Calu3 (cell line): ENCODE measurements around the gene ADCY3. TPM values are rescaled to one million over a fixed set of nuclear protein-coding genes. Genes with fewer than 3 reads are reported as not detected.

Source experiments
- BruUV-seq: library from RNA; stranded (reverse); fragments of 400-500 nt; replicated peaks from 2 replicates; lab custom pipeline; 2021; lab: Mats Ljungman, UMichigan
- CTCF ChIA-PET: fragments of 300-600 bp; sonication (Branson Sonifier 250); formaldehyde crosslinking; loops from one replicate; lab custom pipeline; 2022; ENCODE audit warnings: antibody characterized with exemption; lab: Charles Lee
- DNase-seq: peaks from one replicate; pipeline ENCODE4 v3.0.0; 2022
- H3K27ac Mint-ChIP-seq: one replicate; pipeline ENCODE4 v1.8.0; 2022; ENCODE audit warnings: mixed read lengths; ENCODE audit not compliant: unreplicated experiment
- H3K27me3 Mint-ChIP-seq: one replicate; pipeline ENCODE4 v1.8.0; 2022; ENCODE audit warnings: mixed read lengths; ENCODE audit not compliant: unreplicated experiment
- H3K36me3 Mint-ChIP-seq: one replicate; pipeline ENCODE4 v1.8.0; 2022; ENCODE audit warnings: mild to moderate bottlenecking, moderate library complexity, mixed read lengths; ENCODE audit not compliant: insufficient read depth, unreplicated experiment
- H3K4me1 Mint-ChIP-seq: one replicate; pipeline ENCODE4 v1.8.0; 2022; ENCODE audit warnings: mild to moderate bottlenecking, low read depth, mixed read lengths; ENCODE audit not compliant: unreplicated experiment
- H3K4me3 Mint-ChIP-seq: one replicate; pipeline ENCODE4 v1.8.0; 2022; ENCODE audit warnings: mild to moderate bottlenecking, low read depth, moderate library complexity, mixed read lengths; ENCODE audit not compliant: unreplicated experiment
- H3K9me3 Mint-ChIP-seq: one replicate; pipeline ENCODE4 v1.8.0; 2022; ENCODE audit warnings: low read depth, mixed read lengths; ENCODE audit not compliant: unreplicated experiment
- CTCF ChIP-seq: fragments of 200-600 bp; IDR thresholded peaks from one replicate; pipeline ENCODE4 v1.8.0; 2022; ENCODE audit warnings: antibody characterized with exemption; ENCODE audit not compliant: unreplicated experiment
- intact Hi-C: fragments of 100-400 bp; cut with micrococcal nuclease; formaldehyde crosslinking; loops from one replicate; pipeline ENCODE4 v1.10.0; 2022; ENCODE audit not compliant: unreplicated experiment
- total RNA-seq: library from RNA; stranded (reverse); gene quantifications from 2 replicates; pipeline ENCODE4 v1.2.3, GENCODE V29; 2022

Gene ADCY3
- total RNA-seq, 1 experiment from 2014 or later: 63.7 TPM

- Mint-ChIP-seq H3K36me3 (peaks cover 29% of the 10 kb centered on the region), H3K9me3 (no peaks in the 10 kb centered on the region), H3K27ac (no peak overlapping the region), H3K4me1 (peaks cover 19% of the 10 kb centered on the region), H3K4me3 (no peak overlapping the region), H3K27me3 (no peaks in the 10 kb centered on the region)
- BruUV-seq: no TSS peak
- CTCF ChIA-PET: interaction anchor here (0.7 to 2.0 kb wide), 3 partner anchors 12 to 285 kb away, joined by 4 to 14 read pairs (median 7); no protein-coding TSS in a partner anchor
- intact Hi-C loops: no loop called here
- DNase-seq: no peak
- TF ChIP-seq CTCF: no peak
These were observed 128.6 kb downstream of the ADCY3 start for GRCh38 chr2:24791452-24791851.

GRCh38 chr2:24788816-24789215 lies 131.2 kb downstream of the ADCY3 start:
- DNase-seq: no peak
- H3K27me3 Mint-ChIP-seq: no peaks in the 10 kb centered on the region
- H3K9me3 Mint-ChIP-seq: no peaks in the 10 kb centered on the region
- no TSS peak for BruUV-seq
- TF ChIP-seq CTCF: no peak
- H3K4me3 Mint-ChIP-seq: no peak overlapping the region
- intact Hi-C loops: no loop called here
- peaks cover 16% of the 10 kb centered on the region for H3K36me3 Mint-ChIP-seq
- H3K27ac Mint-ChIP-seq: no peak overlapping the region
- H3K4me1 Mint-ChIP-seq: peaks cover 7% of the 10 kb centered on the region
- CTCF ChIA-PET: no interaction called here

GRCh38 chr2:24787532-24787931 lies 132.5 kb downstream of the ADCY3 start:
- no peak overlapping the region for H3K27ac Mint-ChIP-seq
- CTCF ChIA-PET: no interaction called here

GRCh38 chr2:24785671-24786321 lies 134.2 kb downstream of the ADCY3 start:
- no TSS peak for BruUV-seq
- Mint-ChIP-seq H3K4me1 (no peaks in the 10 kb centered on the region), H3K27me3 (no peaks in the 10 kb centered on the region), H3K36me3 (no peaks in the 10 kb centered on the region), H3K9me3 (peaks cover 3% of the 10 kb centered on the region), H3K4me3 (no peak overlapping the region), H3K27ac (no peak overlapping the region)
- no peak for TF ChIP-seq CTCF
- CTCF ChIA-PET: no interaction called here
- intact Hi-C loops: no loop called here
- DNase-seq: no peak

More at GRCh38 chr2:24787532-24787931, 132.5 kb downstream of the ADCY3 start:
- intact Hi-C loops: no loop called here
- no peaks in the 10 kb centered on the region for H3K27me3 Mint-ChIP-seq
- BruUV-seq: no TSS peak
- no peak for DNase-seq
- peaks cover 5% of the 10 kb centered on the region for H3K4me1 Mint-ChIP-seq
- peaks cover 3% of the 10 kb centered on the region for H3K9me3 Mint-ChIP-seq
- H3K4me3 Mint-ChIP-seq: no peak overlapping the region
- H3K36me3 Mint-ChIP-seq: peaks cover 3% of the 10 kb centered on the region
- no peak for TF ChIP-seq CTCF
